ENCODE data around the gene SYT4. TPM values are rescaled to one million over a fixed set of nuclear protein-coding genes. Genes with fewer than 3 reads are reported as not detected.

SYT4 gene, protein sequence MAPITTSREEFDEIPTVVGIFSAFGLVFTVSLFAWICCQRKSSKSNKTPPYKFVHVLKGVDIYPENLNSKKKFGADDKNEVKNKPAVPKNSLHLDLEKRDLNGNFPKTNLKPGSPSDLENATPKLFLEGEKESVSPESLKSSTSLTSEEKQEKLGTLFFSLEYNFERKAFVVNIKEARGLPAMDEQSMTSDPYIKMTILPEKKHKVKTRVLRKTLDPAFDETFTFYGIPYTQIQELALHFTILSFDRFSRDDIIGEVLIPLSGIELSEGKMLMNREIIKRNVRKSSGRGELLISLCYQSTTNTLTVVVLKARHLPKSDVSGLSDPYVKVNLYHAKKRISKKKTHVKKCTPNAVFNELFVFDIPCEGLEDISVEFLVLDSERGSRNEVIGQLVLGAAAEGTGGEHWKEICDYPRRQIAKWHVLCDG
- total RNA-seq = not detected in 2 replicates

DNA sequence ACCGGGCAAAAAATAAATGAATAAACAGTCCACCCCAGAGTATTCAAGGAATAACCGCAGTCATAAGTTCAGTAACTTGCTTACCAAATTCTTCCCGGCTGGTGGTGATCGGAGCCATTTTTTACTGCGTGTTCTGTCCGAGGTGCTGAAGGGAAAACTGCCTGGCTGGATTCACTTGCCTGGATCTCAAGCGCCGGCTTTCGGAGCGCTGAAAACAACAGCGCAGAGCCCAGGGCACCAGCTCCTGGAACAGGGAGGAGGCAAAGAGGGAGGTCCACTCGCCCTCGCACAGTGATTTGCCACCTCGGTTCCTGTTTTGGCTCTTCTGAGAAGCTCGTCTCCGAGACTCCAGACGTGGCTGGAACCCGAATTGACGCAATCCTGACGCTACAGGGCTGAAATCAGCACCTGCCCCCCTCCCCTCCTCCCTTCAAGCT, at the start of gene SYT4:
TSS of gene SYT4 (minus strand) at position 327 of the 437 bp plus-strand sequence. CDS start at position 118, 209 bp downstream.

Other genes starting within 250 kb of the SYT4 start
- gene RIT2, start 161.8 kb downstream of the SYT4 start, total RNA-seq = not detected in 2 replicates

Data from smooth muscle cell of the umbilical artery (primary cell).